HG03558 (cell line): ENCODE data around the gene AUTS2.
"Not testable (repeated sequence)": the region's sequence is repeated elsewhere in the genome, so short reads cannot be mapped to it uniquely, and the experiment has no call there.

Experiments
- ATAC-seq: cut with Tn5 transposase; IDR thresholded peaks from one replicate; pipeline ENCODE4 v1.9.1; 2021; ENCODE audit warnings: moderate number of reproducible peaks; ENCODE audit not compliant: unreplicated experiment; ENCODE audit errors: extremely low read depth

The AUTS2 gene

GRCh38 chr7:70799841-70800405 lies 1201.6 kb downstream of the AUTS2 start:
- no peak for ATAC-seq

GRCh38 chr7:70805360-70805759 lies 1207.1 kb downstream of the AUTS2 start:
- ATAC-seq, result no peak

GRCh38 chr7:70807650-70808049 lies 1209.4 kb downstream of the AUTS2 start:
- ATAC-seq, result no peak

- no peak for ATAC-seq
These were observed 1210.6 kb downstream of the AUTS2 start for GRCh38 chr7:70808876-70809275.

GRCh38 chr7:70810558-70811139 lies 1212.4 kb downstream of the AUTS2 start:
- no peak for ATAC-seq

GRCh38 chr7:70812511-70812910 lies 1214.2 kb downstream of the AUTS2 start:
- ATAC-seq, result no peak

GRCh38 chr7:70822490-70822889 lies 1224.2 kb downstream of the AUTS2 start:
- ATAC-seq, result not testable (repeated sequence)

GRCh38 chr7:70829221-70830059 lies 1231.2 kb downstream of the AUTS2 start:
- no peak for ATAC-seq

GRCh38 chr7:70830060-70830395 lies 1231.8 kb downstream of the AUTS2 start:
- no peak for ATAC-seq

GRCh38 chr7:70830426-70830825 lies 1232.2 kb downstream of the AUTS2 start:
- ATAC-seq, result no peak

- ATAC-seq, result no peak
These were observed 1235.5 kb downstream of the AUTS2 start for GRCh38 chr7:70833726-70834125.

- no peak for ATAC-seq
These were observed 1236.1 kb downstream of the AUTS2 start for GRCh38 chr7:70834424-70834823.

- no peak for ATAC-seq
These were observed 1237.4 kb downstream of the AUTS2 start for GRCh38 chr7:70835658-70836057.

GRCh38 chr7:70836279-70836678 lies 1238.0 kb downstream of the AUTS2 start:
- no peak for ATAC-seq

- no peak for ATAC-seq
These were observed 1238.7 kb downstream of the AUTS2 start for GRCh38 chr7:70836946-70837345.

- no peak for ATAC-seq
These were observed 1239.3 kb downstream of the AUTS2 start for GRCh38 chr7:70837589-70837988.

- ATAC-seq, result no peak
These were observed 1240.1 kb downstream of the AUTS2 start for GRCh38 chr7:70838292-70838907.
